ENCODE results near the gene FBRS. TPM values are rescaled to one million over a fixed set of nuclear protein-coding genes. Genes with fewer than 3 reads are reported as not detected.

Gene FBRS
- polyA plus RNA-seq, 1 experiment: 5.0 TPM

DNA sequence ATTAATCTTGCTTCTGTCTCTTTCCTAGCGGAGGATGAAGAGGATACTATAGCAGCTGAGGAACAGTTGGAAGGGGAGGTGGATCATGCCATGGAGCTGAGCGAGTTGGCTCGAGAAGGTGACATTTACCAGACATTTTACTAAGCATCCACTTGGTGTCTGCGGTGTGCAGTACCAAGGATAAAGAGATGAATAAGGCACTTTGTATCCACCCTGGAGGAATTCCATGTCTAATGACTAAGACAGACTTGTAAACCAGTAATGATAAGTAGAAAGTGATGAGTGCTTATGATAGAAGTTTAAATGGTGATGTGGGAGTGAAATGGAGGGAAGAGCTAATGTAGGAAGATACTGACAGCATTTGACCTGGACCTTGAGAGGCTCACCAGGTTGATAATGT, 52.7 kb downstream of the FBRS start:
- H3K9me3 ChIP-seq (ENCODE audit: control insufficient read depth, insufficient read depth, low read length): no peaks in the 10 kb centered on the region
- DNase-seq (ENCODE audit: low read depth, low spot score): no peak
- TF ChIP-seq, protein P1, sequence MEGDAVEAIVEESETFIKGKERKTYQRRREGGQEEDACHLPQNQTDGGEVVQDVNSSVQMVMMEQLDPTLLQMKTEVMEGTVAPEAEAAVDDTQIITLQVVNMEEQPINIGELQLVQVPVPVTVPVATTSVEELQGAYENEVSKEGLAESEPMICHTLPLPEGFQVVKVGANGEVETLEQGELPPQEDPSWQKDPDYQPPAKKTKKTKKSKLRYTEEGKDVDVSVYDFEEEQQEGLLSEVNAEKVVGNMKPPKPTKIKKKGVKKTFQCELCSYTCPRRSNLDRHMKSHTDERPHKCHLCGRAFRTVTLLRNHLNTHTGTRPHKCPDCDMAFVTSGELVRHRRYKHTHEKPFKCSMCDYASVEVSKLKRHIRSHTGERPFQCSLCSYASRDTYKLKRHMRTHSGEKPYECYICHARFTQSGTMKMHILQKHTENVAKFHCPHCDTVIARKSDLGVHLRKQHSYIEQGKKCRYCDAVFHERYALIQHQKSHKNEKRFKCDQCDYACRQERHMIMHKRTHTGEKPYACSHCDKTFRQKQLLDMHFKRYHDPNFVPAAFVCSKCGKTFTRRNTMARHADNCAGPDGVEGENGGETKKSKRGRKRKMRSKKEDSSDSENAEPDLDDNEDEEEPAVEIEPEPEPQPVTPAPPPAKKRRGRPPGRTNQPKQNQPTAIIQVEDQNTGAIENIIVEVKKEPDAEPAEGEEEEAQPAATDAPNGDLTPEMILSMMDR (IDR thresholded peaks at IDR 0.05; ENCODE audit: low read depth, low read length): no peak
- no peaks in the 10 kb centered on the region for H3K27me3 ChIP-seq (ENCODE audit: control insufficient read depth, insufficient read depth, low read length)
- ChIA-PET POLR2A (no interaction called here), CTCF (interaction anchor here (1.1 kb wide), 1 partner anchor 37 kb away, joined by 3 read pairs; no protein-coding TSS in a partner anchor)
- no peak overlapping the region for H3K27ac ChIP-seq (ENCODE audit: low read depth, low read length)
- no peak overlapping the region for H3K4me3 ChIP-seq (ENCODE audit: low read depth, low read length)

DNA sequence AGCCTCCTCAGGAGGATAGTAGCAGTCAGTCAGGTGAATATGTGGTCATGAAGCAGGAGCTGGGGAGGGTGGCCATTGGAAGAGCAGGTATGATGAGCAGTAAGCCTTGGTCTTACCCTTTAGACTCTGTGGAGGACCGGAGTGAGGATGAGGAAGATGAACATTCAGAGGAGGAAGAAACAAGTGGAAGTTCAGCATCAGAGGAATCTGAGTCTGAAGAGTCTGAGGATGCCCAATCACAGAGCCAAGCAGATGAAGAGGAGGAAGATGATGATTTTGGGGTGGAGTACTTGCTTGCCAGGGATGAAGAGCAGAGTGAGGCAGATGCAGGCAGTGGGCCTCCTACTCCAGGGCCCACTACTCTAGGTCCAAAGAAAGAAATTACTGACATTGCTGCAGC, 53.5 kb downstream of the FBRS start:
- ChIA-PET POLR2A (no interaction called here), CTCF (interaction anchor here (1.1 kb wide), 1 partner anchor 36 kb away, joined by 3 read pairs; no protein-coding TSS in a partner anchor)
- TF ChIP-seq, protein P1 (IDR thresholded peaks at IDR 0.05; ENCODE audit: low read depth, low read length): no peak
- H3K4me3 ChIP-seq (ENCODE audit: low read depth, low read length): no peak overlapping the region
- no peak for DNase-seq (ENCODE audit: low read depth, low spot score)
- no peak overlapping the region for H3K27ac ChIP-seq (ENCODE audit: low read depth, low read length)
- no peaks in the 10 kb centered on the region for H3K27me3 ChIP-seq (ENCODE audit: control insufficient read depth, insufficient read depth, low read length)
- no peaks in the 10 kb centered on the region for H3K9me3 ChIP-seq (ENCODE audit: control insufficient read depth, insufficient read depth, low read length)

DNA sequence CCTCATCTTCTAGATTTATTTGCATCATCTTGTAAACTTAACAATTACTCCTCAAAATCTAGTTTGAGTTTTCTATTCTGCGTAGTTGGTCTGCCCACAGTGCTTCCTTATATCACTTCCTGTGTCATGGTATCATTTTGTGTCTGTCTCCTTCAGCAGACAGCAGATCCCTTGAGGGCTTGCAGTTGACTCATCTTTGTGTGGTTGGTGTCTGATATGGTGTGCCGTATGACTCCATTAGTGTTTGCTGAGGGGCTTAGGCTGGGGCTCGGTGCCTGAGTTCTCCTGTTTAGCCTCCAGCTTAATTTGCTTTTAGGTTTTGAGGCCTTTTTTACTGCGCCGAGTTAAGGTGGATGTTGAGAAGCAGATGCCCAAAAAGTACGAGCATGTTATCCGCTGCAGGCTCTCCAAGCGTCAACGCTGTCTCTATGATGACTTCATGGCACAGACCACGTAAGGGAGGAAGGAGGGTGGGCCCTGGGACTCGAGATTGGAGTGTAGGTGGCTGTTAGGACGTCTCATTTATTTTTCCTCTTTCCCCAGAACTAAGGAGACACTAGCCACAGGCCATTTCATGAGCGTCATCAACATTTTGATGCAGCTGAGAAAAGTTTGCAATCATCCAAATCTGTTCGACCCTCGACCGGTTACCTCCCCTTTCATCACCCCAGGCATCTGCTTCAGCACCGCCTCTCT, 57.7 kb downstream of the FBRS start:
- no peak overlapping the region for H3K27ac ChIP-seq (ENCODE audit: low read depth, low read length)
- H3K9me3 ChIP-seq (ENCODE audit: control insufficient read depth, insufficient read depth, low read length): no peaks in the 10 kb centered on the region
- POLR2A ChIA-PET: no interaction called here
- CTCF ChIA-PET: no interaction called here
- TF ChIP-seq, protein P1 (IDR thresholded peaks at IDR 0.05; ENCODE audit: low read depth, low read length): no peak
- no peaks in the 10 kb centered on the region for H3K27me3 ChIP-seq (ENCODE audit: control insufficient read depth, insufficient read depth, low read length)
- no peak overlapping the region for H3K4me3 ChIP-seq (ENCODE audit: low read depth, low read length)
- DNase-seq (ENCODE audit: low read depth, low spot score): no peak

DNA sequence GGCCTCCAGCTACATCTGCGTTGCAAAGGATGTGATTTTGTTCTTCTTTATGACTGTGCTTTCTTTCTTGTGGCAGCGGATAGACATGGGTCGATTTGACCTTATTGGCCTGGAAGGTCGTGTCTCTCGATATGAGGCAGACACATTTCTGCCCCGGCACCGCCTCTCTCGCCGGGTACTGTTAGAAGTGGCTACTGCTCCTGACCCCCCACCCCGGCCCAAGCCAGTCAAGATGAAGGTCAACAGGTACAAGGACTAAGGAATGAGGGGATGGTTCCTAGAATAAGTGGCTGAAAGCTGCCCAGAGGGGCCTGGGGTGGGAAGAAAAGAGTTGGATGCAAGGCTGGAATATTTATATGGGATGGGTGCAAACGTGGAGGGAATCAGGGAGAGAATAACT, 61.9 kb downstream of the FBRS start:
- H3K27ac ChIP-seq (ENCODE audit: low read depth, low read length): no peak overlapping the region
- POLR2A ChIA-PET: interaction anchor here (0.6 to 1.3 kb wide), 2 partner anchors 27 to 42 kb away, joined by 3 read pairs; partner anchors contain the start of gene CFAP119
- H3K4me3 ChIP-seq (ENCODE audit: low read depth, low read length): no peak overlapping the region
- H3K27me3 ChIP-seq (ENCODE audit: control insufficient read depth, insufficient read depth, low read length): no peaks in the 10 kb centered on the region
- no peaks in the 10 kb centered on the region for H3K9me3 ChIP-seq (ENCODE audit: control insufficient read depth, insufficient read depth, low read length)
- no peak for DNase-seq (ENCODE audit: low read depth, low spot score)
- TF ChIP-seq, protein P1 (IDR thresholded peaks at IDR 0.05; ENCODE audit: low read depth, low read length): no peak
- CTCF ChIA-PET: no interaction called here

Small RNA genes lying within 50 kb of the gene (small RNA-seq; reads per million reads assigned to genes)
- gene AC093249.1 (ENCODE audit: insufficient read length, low read depth) (not detected), gene RNU6-1043P (ENCODE audit: insufficient read length, low read depth) (not detected), gene RNU6-416P (ENCODE audit: insufficient read length, low read depth) (not detected), gene SNORA30 (ENCODE audit: insufficient read length, low read depth) (9.1 reads per million, percentile 69 among the genes with 10 or more reads in this experiment)

Other genes with a start within 250 kb of the FBRS start
- gene DCTPP1, start 228.4 kb upstream of the FBRS start, polyA plus RNA-seq (2011; rRNA removed): 34.1 and 34.7 TPM in 2 replicates
- 41.2 and 47.1 TPM in 2 replicates for gene SEPHS2, start 212.6 kb upstream of the FBRS start, polyA plus RNA-seq (2011; rRNA removed)
- not detected in 2 replicates for gene ITGAL, start 185.7 kb upstream of the FBRS start, polyA plus RNA-seq (2011; rRNA removed)
- 9.8 and 14.5 TPM in 2 replicates for gene ZNF768, start 131.9 kb upstream of the FBRS start, polyA plus RNA-seq (2011; rRNA removed)
- gene ZNF747, start 123.6 kb upstream of the FBRS start, polyA plus RNA-seq (2011; rRNA removed): 4.9 and 5.0 TPM in 2 replicates
- 2.5 and 3.2 TPM in 2 replicates for gene ZNF764, start 100.1 kb upstream of the FBRS start, polyA plus RNA-seq (2011; rRNA removed)
- 5.5 and 6.8 TPM in 2 replicates for gene ZNF688, start 86.7 kb upstream of the FBRS start, polyA plus RNA-seq (2011; rRNA removed)
- 4.7 and 6.6 TPM in 2 replicates for gene ZNF785, start 72.7 kb upstream of the FBRS start, polyA plus RNA-seq (2011; rRNA removed)
- 4.0 and 4.2 TPM in 2 replicates for gene ZNF689, start 48.0 kb upstream of the FBRS start, polyA plus RNA-seq (2011; rRNA removed)
- 4.9 and 6.9 TPM in 2 replicates for gene PRR14, start 7.5 kb upstream of the FBRS start, polyA plus RNA-seq (2011; rRNA removed)
- gene SRCAP, start 40.7 kb downstream of the FBRS start, polyA plus RNA-seq (2011; rRNA removed): 3.1 and 5.8 TPM in 2 replicates
- 21.7 and 26.0 TPM in 2 replicates for gene PHKG2, start 90.0 kb downstream of the FBRS start, polyA plus RNA-seq (2011; rRNA removed)
- gene CFAP119, start 103.6 kb downstream of the FBRS start, polyA plus RNA-seq (2011; rRNA removed): 2.6 and 3.1 TPM in 2 replicates
- 66.8 and 75.5 TPM in 2 replicates for gene RNF40, start 103.9 kb downstream of the FBRS start, polyA plus RNA-seq (2011; rRNA removed)
- 5.1 and 8.0 TPM in 2 replicates for gene ZNF629, start 128.8 kb downstream of the FBRS start, polyA plus RNA-seq (2011; rRNA removed)
- 27.7 and 27.8 TPM in 2 replicates for gene BCL7C, start 235.6 kb downstream of the FBRS start, polyA plus RNA-seq (2011; rRNA removed)
- gene CTF1, start 238.2 kb downstream of the FBRS start, polyA plus RNA-seq (2011; rRNA removed): 10.1 and 12.5 TPM in 2 replicates